DMS53 (cell line): Measurements from ENCODE around the gene DHX38.

Experiments
- DNase-seq: peaks from one replicate; lab custom pipeline; 2025; lab: John Stamatoyannopoulos, UW

DHX38 gene

GRCh38 chr16:72084445-72084844 is 9.2 kb upstream of the DHX38 start:
- DNase-seq: no peak

GRCh38 chr16:72085002-72085401 is 8.6 kb upstream of the DHX38 start:
- DNase-seq: no peak

GRCh38 chr16:72091217-72091616 is 2.4 kb upstream of the DHX38 start:
- no peak for DNase-seq

- peak; percentile 49 for DNase-seq
Measured at GRCh38 chr16:72092832-72093447, 707 bp upstream of the DHX38 start.

GRCh38 chr16:72094266-72094610 is 591 bp downstream of the DHX38 start:
- DNase-seq: no peak

DNA sequence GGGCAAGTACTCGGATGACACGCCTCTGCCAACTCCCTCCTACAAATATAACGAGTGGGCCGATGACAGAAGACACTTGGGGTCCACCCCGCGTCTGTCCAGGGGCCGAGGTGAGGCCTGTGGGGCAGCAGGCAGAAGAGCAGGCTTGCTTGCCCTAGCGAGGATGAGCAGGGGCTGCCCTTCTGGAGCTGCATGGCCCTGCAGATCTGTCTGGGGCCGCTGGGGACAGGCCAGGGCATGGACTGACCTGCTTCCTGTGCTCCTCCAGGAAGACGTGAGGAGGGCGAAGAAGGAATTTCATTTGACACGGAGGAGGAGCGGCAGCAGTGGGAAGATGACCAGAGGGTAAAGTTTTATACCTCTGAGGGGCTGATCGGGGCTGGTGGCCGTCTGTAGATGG is 5.3 kb downstream of the DHX38 start:
- peak; percentile 36 for DNase-seq

GRCh38 chr16:72099377-72099818 is 5.8 kb downstream of the DHX38 start:
- DNase-seq: peak; percentile 78

GRCh38 chr16:72101195-72101594 is 7.5 kb downstream of the DHX38 start:
- no peak for DNase-seq

DNA sequence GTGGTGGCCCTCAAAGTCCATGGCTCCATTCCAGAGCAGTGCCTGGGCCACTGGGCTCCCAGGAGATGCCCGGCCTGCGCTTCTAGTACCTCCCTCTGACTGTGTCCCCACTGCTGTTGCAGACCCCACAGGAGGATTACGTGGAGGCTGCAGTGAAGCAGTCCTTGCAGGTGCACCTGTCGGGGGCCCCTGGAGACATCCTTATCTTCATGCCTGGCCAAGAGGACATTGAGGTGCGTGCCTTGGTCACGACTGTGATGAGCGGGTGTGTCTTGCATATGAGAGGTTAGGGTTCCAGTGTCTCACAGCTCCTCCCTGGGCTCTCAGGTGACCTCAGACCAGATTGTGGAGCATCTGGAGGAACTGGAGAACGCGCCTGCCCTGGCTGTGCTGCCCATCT is 11.3 kb downstream of the DHX38 start:
- DNase-seq: no peak

DNA sequence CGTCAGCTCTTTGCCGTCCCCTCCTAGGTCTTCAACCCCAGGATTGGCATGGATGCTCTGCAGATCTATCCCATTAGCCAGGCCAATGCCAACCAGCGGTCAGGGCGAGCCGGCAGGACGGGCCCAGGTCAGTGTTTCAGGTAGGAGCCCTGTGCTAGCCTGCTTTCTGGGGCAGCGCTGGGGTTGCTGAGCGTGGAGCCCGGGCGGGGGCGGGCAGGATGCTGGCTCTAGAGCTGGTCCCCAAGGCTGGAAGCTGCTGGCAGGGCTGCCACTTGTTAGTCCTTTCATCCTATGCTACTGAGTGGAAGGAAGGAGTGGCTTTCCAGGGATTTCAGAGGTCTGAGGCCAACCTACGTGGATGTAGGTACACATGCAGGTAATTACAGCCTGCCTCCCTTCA is 12.3 kb downstream of the DHX38 start:
- no peak for DNase-seq

GRCh38 chr16:72107371-72107770 is 13.7 kb downstream of the DHX38 start:
- DNase-seq: no peak

DNA sequence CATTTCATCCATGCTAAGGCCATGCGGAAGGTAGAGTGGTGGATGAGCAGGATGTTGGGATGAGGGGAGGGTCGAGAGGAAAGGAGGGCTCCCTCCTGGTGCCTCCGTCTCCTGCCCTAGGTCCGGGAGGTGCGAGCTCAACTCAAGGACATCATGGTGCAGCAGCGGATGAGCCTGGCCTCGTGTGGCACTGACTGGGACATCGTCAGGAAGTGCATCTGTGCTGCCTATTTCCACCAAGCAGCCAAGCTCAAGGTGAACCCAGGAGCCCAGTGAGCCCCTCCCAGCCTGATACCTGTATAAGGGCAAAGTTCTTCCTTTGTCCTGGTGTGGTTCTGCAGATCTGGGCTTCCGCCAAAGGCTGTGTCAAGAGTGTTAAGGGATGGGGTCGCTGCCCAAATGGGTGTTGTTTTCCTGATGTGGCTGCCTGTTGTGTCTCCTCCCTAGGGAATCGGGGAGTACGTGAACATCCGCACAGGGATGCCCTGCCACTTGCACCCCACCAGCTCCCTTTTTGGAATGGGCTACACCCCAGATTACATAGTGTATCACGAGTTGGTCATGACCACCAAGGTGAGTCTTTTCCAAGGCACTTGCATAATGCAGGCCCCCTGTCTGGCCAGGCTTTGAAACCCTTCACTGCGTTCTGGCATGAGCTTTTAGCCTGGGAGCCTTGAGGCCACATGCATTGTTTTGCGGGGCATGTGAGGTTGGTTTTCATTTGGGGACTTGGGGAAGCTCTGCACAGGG is 14.9 kb downstream of the DHX38 start:
- no peak for DNase-seq

DNA sequence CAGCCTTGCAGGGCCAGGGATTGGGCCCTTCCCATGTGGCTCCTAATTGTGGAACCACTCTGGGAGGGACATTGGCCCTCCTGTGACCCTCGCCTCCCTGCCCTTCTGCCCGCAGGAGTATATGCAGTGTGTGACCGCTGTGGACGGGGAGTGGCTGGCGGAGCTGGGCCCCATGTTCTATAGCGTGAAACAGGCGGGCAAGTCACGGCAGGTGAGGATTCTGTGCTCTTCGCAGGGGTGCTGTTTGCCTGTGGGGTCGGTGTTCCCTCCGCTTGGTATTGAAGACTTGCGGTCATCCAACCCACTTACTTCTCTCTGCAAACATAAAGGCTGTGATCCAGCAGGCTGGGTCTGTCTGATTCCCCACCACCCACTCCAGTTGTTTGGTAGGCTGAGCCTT is 15.7 kb downstream of the DHX38 start:
- DNase-seq: no peak

DNA sequence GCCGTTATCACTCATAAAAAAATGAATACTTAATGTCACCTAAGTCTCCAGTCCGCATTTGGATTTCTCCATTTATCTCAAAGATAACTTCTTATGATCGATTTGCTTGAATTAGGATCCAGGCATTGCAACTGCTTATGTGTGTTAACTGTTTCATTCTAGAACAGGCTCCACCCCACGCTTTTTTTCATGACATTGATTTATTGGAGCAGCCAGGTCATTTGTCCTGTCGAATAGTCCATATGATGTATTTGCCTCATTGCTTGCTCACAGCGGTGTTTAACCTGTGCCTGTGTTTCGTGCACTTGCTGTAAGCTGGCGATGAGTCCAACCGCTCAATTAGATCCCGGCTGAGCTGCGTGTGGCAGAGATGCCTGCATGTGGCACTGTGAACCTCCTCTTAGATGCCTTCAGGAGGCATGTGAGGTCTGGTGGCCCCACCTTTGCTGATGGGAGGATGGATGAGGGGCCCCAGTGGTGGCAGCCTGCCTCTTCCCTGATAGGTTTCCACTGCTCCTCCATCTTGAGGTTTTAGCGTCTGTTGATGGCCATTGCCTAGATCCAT is 16.4 kb downstream of the DHX38 start:
- DNase-seq: no peak

GRCh38 chr16:72110662-72111615 is 17.3 kb downstream of the DHX38 start:
- DNase-seq: no peak

GRCh38 chr16:72111657-72112451 is 18.2 kb downstream of the DHX38 start:
- DNase-seq: no peak

DNA sequence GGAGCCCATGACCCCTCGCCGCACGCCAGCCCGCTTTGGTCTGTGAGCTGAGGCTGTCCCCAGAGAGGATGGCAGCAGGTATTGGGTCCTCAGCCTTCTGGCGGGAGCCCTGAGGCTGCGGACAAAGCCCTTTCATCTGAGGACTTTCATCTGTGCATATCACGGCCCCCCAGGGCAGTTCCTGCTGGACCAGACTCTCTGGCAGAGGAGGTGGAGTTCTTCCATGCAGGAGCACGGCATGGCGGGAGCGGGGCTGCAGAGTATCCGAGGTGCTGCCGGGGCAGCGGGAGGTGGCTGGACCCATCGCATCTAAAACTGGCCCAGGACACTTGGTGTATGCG is 18.8 kb downstream of the DHX38 start:
- no peak for DNase-seq

GRCh38 chr16:72112906-72113615 is 19.4 kb downstream of the DHX38 start:
- no peak for DNase-seq

DNA sequence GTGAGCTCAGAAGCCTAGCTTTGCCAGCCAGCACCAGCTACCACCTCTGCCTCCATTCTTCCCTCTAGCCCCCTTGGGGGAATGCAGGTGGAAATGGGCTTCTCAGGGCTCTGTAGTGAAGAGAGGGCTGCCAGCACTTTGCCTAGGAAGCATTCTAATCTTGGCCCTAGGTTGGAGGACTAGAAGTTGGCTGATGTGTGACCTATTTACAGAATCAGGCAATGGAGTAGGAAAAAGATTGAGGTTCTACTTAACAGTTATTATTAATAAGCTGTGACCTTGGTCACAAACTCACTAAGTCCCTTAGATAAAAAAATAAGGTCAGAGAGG is 19.9 kb downstream of the DHX38 start:
- DNase-seq: no peak

DNA sequence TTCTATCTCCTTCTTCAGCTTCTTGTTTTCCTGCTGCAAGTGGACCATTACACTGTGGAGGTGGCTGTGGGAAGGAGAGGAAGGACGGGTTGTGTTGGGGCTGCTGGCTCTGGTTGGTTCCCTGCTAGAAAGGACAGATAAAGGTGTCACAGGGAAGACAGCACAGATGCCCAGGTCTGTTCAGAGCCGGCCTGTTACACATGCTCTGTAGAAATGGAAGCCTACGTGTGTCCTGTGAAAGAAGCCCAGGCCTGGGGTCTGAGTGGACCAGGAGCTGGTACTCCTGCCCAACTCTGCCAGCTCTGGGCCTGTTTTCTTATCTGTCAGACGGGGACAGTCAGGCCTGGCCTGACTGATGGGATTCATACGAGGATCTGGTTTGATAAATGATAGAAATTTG is 26.4 kb downstream of the DHX38 start:
- DNase-seq: no peak

- DNase-seq: no peak
Measured at GRCh38 chr16:72122308-72122707, 28.7 kb downstream of the DHX38 start.
